GM19193 (cell line): ENCODE results near the gene RIT1.

ENCODE experiments used
- POLR2A ChIP-seq: IDR thresholded peaks from 4 replicates; pipeline ENCODE4 v1.6.1; 2011; ENCODE audit not compliant: insufficient read depth, insufficient read length; ENCODE audit errors: extremely low read depth

The RIT1 gene

DNA sequence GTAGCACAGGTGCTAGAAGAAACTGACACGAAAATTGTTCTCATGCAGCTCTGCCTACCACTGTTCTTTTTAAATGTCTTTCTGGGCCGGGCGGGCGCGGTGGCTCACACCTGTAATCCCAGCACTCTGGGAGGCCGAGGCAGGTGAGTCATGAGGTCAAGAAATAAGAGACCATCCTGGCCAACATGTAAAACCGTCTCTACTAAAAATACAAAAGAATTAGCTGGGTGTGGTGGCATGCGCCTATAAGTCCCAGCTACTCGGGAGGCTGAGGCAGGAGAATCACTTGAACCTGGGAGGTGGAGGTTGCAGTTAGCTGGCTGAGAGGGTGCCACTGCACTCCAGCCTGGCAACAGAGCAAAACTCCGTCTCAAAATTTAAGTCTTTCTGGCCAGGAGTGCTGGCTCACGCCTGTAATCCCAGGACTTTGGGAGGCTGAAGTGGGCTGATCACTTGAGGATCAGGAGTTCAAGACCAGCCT is 947 bp upstream of the RIT1 start:
- no peak for TF ChIP-seq POLR2A

GRCh38 chr1:155910621-155911121 is 478 bp downstream of the RIT1 start:
- no peak for TF ChIP-seq POLR2A

DNA sequence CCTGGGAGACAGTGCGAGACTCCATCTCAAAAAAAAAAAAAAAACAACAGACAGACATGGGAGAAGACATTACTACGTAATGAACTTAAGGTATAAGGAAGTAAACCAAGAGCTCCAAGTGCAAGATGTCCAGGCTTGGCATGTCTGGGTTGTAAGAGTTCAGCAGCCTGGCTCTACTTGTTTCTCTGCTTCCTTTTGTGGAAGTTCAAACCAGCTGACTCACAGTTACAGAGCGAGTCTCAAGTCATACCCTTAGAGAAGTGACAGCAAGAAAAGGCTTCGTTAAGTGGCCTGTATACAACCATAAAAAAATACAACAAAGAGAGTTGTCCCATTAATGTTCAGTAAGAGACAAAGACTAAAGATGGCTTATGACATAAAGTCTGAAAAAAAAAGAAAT is 1.3 kb downstream of the RIT1 start:
- TF ChIP-seq POLR2A, result no peak

- no peak for TF ChIP-seq POLR2A
Measured at GRCh38 chr1:155904261-155904660, 6.9 kb downstream of the RIT1 start.

GRCh38 chr1:155900161-155900560 is 11.0 kb downstream of the RIT1 start:
- TF ChIP-seq POLR2A, result no peak

- TF ChIP-seq POLR2A, result no peak
Measured at GRCh38 chr1:155899683-155900082, 11.5 kb downstream of the RIT1 start.

- TF ChIP-seq POLR2A, result no peak
Measured at GRCh38 chr1:155898888-155899287, 12.3 kb downstream of the RIT1 start.

DNA sequence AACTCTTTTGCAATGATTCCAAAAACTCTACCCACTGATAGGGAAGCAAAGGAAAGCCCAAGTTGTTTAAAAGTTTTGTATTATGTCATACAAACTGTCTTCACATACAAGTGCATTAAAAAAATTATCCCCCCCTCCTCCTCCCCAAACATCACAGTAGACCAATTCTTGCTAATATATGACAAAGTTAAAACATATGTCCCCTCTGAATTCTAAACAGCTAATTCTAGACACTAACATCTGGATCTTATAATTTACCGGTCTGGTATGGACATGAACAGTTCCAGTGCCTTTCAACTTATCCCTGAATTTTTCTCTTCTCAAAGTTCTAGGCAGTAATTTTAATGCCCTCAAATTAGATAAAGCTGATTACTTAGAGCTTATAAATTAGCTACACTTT is 13.4 kb downstream of the RIT1 start:
- no peak for TF ChIP-seq POLR2A

- no peak for TF ChIP-seq POLR2A
Measured at GRCh38 chr1:155893389-155894142, 17.6 kb downstream of the RIT1 start.

GRCh38 chr1:155892796-155893195 is 18.4 kb downstream of the RIT1 start:
- no peak for TF ChIP-seq POLR2A

DNA sequence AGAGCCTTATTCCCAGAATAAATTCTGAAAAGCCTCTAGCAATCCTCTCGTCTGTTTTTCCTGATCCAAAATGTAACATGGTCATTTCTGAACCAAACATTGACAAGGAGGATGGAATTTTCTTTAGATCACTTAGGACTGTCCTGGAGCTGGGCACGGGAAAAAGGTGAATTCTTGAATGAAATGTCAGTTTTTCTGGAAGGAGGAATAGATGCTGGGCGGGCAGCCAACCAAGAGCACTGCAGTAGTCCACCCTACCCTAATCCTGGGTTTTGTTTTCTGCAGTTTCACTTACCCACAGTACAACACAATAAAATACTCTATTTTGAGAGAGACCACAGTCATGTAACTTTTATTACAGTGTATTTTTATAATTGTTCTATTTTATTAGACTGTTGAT is 20.9 kb downstream of the RIT1 start:
- no peak for TF ChIP-seq POLR2A

- TF ChIP-seq POLR2A, result no peak
Measured at GRCh38 chr1:155889566-155889965, 21.6 kb downstream of the RIT1 start.

GRCh38 chr1:155888481-155888880 is 22.7 kb downstream of the RIT1 start:
- TF ChIP-seq POLR2A, result no peak

DNA sequence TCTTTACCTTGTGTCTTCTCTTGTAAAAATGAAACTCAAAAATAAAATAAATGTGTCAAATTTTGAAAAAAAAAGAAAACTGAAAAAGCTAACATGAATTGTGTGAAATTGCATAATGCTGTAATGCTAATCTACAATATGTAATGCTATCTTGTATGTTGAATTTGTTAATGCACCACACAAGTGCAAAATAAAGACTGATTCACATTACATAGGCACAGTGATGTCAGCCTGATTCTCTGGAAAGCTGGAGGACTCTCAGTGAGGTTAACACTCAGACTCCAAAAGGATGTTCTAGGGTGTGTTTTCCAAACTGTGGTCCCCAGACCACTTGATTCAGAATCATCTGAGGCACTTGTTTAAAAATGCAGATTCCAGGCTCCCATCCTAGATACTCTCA is 26.2 kb downstream of the RIT1 start:
- no peak for TF ChIP-seq POLR2A

DNA sequence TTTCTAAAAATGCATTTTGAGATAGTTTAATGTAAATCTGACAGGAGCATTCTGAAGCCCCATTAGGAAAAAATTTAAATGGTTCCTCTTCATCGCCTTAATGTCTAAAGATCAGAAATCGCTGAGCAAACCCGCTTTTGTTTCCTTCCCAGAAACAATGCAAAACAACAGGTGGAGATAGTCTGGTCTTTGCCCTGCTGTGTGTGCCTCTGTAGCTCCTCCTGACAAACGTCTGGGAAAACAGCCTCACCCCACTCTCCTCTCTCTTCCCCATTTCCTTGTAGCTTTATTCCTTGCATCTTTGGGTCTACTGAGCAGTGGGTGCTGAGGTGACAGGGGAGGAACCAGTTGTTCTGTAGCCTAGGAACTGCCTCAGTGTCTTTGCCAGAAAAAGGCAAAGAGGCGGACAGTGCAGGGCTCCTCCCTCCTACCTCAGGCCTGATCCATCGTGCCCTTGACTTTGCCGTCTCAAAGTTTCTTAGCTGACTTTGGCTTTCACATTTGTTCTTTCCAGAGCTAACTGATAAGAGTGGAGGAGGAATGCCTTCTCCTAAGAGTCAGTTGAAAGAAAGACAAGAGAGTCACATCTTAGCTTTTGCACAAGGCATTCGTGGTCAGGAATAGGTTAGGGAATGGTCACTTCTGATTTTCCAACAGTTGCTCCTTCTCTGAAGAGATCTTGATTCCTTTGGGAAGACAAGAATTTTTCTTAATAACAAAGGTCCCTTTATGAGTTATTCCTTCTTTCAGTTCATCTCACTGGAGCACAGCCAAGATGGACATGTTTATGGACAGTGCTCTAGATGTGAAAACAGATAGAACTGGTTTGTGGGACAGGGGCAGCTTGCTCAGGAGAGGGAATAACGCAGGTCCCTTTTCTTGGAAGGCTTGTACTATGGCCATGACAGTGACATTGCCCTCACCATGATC is 26.9 kb downstream of the RIT1 start:
- TF ChIP-seq POLR2A, result no peak
